ENCODE data around the gene MLLT3.

DNA sequence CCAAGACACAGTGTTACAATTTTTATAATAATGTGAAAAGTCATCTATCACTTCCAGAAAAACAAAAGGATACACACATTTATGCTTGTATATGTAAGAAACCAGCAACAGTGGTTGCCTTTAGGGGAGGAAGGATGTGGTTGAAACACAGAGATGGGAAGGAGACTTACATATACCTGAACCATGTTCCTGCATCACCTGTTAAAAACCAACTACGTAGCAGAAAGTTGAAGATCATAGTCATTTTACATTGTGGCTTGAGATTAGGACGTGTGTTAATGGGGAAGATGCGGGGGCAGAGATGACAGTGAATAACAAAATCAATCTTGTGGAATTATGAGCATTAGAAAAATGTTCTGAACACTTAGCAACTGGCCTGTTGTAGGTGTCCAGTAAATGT is 307.3 kb downstream of the MLLT3 start:
- TF ChIP-seq, protein P1, sequence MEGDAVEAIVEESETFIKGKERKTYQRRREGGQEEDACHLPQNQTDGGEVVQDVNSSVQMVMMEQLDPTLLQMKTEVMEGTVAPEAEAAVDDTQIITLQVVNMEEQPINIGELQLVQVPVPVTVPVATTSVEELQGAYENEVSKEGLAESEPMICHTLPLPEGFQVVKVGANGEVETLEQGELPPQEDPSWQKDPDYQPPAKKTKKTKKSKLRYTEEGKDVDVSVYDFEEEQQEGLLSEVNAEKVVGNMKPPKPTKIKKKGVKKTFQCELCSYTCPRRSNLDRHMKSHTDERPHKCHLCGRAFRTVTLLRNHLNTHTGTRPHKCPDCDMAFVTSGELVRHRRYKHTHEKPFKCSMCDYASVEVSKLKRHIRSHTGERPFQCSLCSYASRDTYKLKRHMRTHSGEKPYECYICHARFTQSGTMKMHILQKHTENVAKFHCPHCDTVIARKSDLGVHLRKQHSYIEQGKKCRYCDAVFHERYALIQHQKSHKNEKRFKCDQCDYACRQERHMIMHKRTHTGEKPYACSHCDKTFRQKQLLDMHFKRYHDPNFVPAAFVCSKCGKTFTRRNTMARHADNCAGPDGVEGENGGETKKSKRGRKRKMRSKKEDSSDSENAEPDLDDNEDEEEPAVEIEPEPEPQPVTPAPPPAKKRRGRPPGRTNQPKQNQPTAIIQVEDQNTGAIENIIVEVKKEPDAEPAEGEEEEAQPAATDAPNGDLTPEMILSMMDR (IDR thresholded peaks at IDR 0.05): no peak
- TF ChIP-seq POLR2A (IDR thresholded peaks at IDR 0.05): no peak

Data from body of pancreas (tissue), 4 donors.